ENCODE results near the gene LOXL3.
"Not testable (repeated sequence)": the region's sequence is repeated elsewhere in the genome, so short reads cannot be mapped to it uniquely, and the experiment has no call there.

Gene LOXL3

DNA sequence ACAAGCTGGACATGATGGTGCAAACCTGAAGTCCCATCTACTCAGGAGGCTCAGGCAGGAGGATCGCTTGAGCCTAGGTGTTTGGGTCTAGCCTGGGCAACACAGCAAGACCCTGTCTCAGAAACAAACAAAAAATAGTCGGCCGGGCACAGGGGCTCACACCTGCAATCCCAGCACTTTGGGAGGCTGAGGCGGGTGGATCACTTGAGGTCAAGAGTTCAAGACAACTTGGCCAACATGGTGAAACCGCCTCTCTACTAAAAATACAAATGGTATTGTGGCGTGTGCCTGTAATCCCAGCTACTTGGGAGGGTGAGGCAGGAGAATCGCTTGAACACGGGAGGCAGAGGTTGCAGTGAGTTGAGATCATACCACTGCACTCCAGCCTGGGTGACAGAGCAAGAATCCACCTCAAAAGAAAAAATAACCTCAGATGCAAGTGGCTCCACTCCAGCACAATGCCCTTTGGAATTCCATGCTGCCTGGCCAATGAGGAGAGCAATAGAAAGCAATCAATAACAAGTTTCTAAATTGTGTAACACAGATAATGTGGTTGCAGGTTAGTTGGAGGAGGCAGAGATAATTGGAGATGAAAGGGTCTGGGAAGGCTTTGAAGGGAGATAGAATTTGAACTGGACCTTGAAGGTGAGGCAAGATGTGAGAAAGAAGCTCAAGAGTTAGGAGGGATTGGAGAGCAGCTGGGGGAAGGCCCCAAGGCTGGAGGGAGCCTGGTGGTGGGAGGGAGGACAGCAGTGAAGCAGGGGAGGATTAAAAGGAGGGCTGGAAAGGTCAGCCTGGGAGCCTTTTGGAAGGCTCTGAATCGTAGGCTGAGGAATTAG lies 64.9 kb downstream of the LOXL3 start:
- DNase-seq (ENCODE audit: low spot score): no peak

DNA sequence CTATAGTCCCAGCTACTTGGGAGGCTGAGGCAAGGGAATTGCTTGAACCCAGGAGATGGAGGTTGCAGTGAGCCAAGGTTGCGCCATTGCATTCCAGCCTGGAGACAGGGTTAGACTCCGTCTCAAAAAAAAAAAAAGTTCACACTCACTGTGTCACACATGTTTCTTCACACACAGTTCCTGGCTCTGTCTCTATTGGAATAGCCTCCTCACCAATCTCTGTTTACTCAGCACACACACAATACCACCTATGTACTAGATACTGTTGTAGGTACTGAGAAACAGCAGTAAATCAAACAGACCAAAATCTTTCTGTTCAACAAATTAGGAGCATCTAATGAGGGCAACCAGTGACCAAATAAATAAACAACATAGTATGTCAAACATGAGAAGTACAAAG lies 67.6 kb downstream of the LOXL3 start:
- DNase-seq (ENCODE audit: low spot score): no peak

DNA sequence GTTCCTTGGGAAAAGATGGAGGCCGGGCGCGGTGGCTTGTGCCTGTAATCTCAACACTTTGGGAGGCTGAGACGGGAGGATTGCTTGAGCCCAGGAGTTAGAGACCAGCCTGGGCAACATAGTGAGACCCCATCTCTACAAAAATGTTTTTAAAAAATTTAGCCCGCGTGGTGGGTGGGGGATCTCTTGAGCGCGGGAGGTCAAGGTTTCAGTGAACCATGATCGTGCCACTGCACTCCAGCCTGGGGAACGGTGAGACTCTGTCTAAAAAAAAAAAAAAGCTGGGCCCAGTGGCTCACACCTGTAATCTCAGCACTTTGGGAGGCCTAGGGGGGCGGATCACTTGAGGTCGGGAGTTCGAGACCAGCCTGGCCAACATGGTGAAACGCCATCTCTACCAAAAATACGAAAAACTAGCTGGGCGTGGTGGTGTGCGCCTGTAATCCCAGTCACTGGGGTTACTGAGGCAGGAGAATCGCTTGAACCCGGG lies 70.0 kb downstream of the LOXL3 start:
- DNase-seq (ENCODE audit: low spot score): not testable (repeated sequence)

DNA sequence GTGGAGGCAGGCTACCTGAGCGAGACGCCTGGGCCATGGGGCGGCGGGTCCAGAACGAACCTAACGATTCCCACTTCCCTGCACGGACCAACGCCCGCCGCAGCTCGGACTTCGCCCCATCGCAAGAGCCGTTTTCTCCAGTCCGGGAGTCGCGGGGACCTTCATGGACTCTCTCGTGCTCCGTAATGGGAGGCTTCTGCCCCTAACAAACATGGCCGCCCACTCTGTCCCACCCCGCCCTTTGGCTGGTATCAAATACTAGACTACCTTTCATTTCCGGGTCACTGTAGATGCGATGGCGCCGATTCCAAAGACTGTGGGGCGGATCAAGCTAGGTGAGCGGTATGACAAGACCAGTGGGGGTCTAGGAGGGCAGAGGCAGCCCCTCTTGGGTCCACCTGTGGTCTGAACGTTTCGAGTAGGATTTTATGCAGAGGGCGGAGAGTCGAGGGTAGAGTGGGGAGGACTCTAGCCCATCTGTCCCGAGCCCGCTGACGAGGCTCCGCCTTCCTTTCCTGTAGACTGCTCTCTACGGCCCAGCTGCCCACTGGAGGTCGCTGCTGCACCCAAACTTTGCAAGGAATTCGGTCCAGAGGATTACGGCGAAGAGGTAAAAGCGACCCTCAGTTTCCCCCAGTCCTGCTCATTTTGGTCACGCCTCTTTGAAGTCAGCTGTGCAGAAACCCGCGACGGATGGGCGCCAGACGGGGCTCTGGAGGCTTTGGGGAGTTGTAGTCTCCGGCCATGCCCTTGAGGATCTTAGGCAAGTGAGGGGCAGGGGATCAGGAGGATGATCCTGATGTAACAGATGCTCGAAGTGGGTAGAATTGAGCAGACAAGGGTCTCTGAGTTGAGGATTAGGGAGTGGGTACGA lies 70.7 kb downstream of the LOXL3 start, which contains the start of the genes CCDC142 and TTC31:
CCDC142 (minus strand) TSS at position 198 of the 874 bp plus-strand sequence; CDS start at position 37, 161 bp downstream.
TTC31 (plus strand) TSS at position 281 of the 874 bp plus-strand sequence; CDS start at position 296, 15 bp downstream.
- DNase-seq (ENCODE audit: low spot score): peak; percentile 94

Data from AG08395 (cell line).